Measurements from ENCODE around the gene MPV17L.
"Not testable (repeated sequence)": the region's sequence is repeated elsewhere in the genome, so short reads cannot be mapped to it uniquely, and the experiment has no call there.

The MPV17L gene

DNA sequence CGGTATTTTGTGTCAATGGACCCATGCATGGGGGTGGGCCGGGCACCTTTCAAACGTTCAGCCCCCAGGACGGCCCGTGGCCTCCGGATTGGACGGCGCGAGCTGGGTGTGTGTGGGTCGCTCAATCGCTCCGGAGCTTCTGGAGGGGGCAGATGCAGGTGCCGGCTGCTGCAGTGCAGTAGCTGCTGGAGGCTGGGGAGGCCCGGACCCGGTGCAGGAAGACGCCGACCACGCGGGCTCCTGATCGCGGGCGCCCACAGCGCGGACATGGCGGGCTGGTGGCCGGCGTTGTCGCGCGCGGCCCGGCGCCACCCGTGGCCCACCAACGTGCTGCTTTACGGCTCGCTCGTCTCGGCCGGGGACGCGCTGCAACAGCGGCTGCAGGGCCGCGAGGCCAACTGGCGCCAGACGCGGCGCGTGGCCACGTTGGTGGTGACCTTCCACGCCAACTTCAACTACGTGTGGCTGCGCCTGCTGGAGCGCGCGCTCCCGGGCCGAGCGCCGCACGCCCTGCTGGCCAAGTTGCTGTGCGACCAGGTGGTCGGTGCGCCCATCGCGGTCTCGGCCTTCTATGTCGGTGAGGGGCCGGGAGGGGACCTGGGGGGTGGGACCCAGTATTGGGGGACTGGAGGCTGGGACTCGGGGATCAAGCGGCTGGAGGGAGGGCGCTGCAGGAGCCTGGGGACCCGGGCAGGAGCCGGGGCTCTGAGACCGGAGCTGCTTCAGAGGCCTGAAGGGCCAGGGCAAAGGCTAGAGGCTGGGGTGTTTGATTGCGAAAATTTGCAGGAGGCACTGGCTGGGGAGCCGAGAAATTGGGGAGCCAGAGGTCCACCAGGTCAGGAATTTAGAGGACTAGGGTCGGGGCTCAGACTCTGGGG, at the start of gene MPV17L:
Gene MPV17L (plus strand): TSS at position 124 of the 878 bp plus-strand sequence. CDS start 144 bp downstream, at position 268.
- DNase-seq, result peak; percentile 13 to 63

DNA sequence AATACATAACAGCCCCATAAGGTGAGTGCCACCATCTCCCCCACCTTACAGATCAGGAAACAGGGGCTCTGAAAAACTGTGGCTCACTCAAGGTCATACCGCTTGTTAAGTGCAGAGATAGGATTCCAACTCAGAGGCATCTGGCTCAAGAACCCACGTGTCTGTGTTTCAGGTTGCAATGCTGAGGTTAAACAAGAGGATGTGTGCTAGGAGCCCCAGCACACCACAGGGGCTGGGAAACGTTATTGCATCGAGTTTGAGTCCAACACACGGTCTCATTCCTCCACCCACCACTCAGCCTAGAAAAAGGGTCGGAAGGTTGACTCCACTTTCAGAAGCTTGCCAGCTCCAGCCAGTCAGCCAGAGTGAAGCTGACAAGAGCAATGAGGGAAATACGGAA, 46.8 kb upstream of the MPV17L start:
- not testable (repeated sequence) for DNase-seq

DNA sequence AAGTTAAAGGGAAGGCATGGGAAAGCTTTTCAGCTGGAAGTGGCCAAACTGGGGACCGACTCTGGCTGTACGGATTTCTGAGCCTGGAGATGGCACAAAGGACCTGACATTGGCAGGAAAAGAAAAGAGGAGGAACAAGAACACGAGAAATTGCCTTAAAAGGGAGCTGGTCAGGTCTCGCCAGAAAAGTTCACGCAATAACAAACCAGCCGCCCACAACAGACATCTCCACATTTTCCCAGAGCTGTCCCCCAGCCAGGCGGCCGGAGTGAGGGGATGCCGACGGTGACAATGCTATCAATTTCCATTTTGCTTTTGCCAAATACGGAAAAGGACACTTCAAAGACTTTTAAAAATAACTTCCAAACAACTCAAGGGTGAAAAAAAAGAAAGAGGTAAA, 44.3 kb upstream of the MPV17L start:
- not testable (repeated sequence) for DNase-seq

DNA sequence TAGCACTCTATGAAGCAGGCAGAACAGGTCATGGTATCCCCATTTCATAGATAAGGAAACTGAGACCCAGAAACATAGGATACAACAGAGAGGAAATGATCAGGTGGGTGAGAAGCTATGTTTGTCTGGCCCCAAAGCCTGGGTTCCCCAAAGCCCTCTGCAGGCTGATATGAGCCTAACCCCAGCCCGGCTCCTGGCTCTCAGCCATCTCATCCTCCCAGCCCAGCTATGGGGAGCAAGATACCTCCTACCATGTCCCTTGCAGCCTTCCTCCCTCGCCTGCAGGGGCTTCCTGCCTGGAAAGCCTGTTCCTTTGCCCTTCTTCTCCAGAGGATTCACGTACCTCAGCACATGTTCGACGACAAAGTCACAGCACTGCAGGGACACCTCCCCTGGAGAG, 43.8 kb upstream of the MPV17L start:
- not testable (repeated sequence) for DNase-seq

DNA sequence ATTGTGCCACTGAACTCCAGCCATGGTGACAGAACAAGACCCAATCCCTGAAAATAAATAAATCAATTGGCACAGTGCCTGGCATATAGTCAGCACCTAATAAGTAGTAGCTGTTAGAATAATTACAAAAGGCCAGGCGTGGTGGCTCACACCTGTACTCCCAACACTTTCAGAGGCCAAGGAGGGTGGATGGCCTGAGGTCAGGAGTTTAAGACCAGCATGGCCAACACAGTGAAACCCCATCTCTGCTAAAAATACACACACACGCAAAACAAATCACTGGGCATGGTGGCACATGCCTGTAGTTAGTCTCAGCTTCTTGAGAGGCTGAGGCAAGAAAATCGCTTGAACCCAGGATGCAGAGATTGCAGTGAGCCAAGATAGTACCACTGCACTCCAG, 42.7 kb upstream of the MPV17L start:
- DNase-seq, result not testable (repeated sequence)

DNA sequence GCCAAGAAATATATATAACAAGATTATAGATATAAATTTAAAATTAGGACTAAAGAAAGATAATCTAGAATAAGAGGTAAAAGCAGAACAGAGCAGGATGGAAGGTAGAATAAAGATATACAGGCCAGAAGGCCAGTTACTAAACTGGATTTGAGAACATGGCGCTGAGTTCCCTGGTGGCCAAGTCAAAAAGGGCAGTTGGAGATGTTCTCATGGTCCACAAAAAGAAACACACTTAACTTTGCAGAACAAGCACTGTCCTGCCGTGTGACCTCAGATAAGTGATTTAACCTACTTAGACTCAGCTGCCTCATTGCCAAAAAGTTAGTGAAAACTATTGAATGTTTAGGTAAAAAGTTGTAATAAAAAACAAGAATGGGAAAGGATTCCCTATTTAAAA, 40.7 kb upstream of the MPV17L start:
- not testable (repeated sequence) for DNase-seq

DNA sequence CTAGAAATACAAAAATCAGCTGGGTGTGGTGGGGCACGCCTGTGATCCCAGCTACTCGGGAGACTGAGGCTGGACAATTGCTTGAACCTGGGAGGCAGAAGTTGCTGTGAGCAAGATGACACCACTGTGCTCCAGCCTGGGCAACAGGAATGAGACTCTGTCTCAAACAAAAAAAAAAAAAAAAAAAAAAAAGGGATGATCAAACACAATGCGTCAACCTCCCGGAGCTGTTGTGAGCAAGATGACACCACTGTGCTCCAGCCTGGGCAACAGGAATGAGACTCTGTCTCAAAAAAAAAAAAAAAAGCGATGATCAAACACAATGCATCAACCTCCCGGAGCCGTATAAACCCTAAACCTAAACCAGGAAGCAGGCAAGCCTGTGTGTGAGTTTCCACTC, 38.1 kb upstream of the MPV17L start:
- not testable (repeated sequence) for DNase-seq

DNA sequence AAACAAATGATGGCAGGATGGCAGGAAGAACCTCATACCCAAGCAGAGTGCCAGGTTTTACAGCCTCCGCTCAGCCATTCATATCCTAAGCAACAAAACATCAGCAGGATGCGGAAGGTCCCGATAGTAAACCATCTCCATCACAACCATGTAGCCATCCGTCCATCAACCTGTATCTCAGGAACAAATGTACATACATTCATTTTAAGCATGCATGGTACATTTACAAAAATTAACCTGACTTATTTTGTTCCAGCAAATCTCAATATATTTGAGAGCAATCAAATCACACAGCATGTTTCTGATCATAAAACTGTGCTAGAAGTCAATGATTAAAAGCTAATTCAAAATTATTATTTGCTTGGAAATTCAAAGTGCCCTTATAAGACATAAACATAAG, 17.4 kb upstream of the MPV17L start, which contains the start of gene NPIPA5:
Gene NPIPA5 (minus strand): TSS at position 101 of the 400 bp plus-strand sequence. CDS start 0 bp downstream, at position 101.
- DNase-seq, result not testable (repeated sequence)

DNA sequence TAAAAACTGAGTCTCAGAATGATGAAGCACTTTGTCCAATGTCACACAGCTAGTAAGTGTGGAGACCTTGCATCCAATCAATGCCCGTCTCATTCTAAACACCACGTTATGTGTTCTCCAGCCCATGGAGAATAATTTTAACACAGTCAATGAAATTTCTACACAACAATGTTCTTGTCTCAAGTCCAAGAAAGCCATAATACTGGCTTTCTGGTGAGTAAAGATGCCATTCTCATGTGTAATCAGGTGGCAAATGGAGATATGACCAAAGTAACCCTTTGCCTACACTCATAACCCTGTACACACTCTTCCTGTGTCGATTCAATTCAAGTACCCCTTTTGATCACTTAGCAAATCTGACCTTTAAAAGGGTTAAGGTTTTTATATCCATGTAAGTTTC, 12.7 kb upstream of the MPV17L start:
- DNase-seq, result not testable (repeated sequence)

DNA sequence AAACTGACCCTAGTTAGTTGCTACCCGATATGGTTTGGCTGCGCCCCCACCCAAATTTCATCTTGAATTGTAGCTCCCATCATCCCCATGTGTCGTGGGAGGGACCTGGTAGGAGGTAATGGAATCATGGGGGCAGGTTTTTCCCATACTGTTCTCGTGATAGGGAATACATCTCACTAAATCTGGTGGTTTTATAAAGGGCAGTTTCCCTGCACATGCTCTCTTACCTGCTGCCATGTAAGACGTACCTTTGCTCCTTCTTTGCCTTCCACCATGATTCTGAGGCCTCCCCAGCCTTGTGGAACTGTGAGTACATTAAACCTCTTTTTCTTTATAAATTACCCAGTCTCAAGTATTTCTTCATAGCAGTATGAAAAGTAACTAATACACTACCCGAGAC, 7.5 kb upstream of the MPV17L start:
- DNase-seq, result not testable (repeated sequence)

DNA sequence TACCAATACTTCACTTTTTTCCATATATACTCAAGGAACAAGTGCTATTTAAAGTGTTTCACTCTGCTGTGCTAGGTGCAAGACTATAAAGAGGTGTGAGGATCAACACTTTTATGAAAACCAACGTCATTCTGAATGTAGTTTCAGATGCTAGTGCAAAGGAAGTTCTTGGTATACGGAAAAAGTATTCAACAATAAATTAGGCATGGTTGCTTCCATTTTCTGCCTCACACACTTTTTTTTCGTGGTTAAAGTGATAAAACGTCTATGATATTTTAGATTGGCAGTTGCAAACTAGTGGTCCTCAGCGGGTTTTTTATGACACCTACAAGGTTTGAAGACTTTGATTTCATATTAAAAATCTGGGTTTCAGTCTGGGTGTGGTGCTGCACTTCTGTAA, 5.6 kb upstream of the MPV17L start:
- not testable (repeated sequence) for DNase-seq

DNA sequence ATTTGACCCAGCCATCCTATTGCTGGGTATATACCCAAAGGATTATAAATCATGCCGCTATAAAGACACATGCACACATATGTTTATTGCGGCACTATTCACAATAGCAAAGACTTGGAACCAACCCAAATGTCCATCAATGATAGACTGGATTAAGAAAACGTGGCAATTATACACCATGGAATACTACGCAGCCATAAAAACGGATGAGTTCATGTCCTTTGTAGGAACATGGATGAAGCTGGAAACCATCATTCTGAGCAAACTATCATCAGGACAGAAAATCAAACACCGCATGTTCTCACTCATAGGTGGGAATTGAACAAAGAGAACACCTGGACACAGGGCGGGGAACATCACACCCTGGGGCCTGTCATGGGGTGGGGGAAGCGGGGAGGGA, 2.5 kb upstream of the MPV17L start:
- DNase-seq, result not testable (repeated sequence)

DNA sequence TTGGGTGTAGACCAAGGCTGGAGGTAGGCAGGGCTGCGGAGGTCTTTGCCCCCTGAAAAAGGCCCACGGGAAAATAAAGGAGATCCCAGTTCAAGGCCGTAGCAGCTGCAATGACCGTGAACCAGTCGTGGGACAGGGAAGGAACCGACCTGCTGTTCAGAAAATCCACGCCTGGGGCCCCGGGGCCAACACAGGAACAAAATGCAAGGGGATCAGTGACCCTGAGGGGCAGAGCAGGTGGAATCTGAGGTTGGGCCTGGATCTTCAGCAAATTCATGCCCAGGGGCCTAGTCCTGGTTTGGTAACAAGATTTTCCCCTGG, 915 bp downstream of the MPV17L start:
- DNase-seq, result not testable (repeated sequence)

DNA sequence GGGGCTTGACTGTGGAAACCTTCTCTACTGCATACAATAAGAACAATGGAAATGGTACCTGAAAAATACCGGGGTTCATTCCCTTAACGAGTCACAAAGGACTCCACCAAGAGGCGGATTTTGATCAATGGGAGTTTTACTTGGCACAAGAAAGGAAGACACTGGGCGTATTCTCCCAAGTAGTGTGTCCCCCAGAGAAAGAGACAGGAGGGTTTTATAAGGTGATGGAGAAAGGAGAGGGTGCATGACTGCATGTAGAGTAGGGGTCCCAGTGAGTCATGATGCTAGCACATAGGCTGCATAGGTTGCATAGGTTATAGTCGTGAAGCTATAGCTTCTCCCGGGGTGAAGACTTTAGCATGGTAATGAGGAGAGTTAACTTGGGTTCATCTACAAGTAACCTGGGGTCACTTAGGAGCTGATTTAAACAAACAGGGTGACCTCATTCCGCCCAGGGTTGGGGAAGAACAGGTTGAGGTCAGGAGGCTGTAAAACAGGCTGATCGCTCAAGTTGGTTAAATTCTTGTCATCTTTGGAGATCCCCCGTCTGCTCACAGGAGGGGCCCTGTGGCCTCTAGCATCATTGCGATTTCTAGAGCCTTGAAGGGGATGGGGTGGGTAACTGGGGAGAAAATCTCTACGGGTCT, 1.5 kb downstream of the MPV17L start:
- no peak for DNase-seq

DNA sequence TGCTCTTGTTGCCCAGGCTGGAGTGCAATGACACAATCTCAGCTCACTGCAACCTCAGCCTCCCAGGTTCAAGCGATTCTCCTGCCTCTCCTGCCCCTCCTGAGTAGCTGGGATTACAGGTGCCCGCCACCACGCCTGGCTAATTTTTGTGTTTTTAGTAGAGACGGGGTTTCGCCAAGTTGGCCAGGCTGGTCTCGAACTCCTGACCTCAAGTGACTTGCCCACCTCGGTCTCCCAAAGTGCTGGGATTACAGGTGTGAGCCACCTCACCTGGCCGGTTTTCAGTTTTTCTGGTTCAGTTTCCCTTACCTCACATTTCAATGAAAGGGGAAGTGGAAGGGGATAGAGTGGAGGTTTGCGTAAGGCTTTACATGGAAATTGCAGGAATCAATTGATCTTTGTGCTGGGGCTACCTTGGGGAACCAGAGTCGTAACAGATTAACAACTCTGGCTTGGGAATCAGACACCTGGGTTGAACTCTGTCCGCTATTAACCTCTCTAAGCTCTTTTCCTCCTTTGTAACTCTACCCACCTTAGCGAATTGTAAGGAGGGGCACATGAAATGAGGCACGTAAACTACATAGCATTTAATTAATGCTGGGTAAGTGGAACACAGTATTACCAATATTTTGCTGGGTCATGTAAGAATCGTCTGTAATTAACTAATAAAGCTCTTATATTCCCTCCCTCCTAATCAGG, 3.2 kb downstream of the MPV17L start:
- no peak for DNase-seq

DNA sequence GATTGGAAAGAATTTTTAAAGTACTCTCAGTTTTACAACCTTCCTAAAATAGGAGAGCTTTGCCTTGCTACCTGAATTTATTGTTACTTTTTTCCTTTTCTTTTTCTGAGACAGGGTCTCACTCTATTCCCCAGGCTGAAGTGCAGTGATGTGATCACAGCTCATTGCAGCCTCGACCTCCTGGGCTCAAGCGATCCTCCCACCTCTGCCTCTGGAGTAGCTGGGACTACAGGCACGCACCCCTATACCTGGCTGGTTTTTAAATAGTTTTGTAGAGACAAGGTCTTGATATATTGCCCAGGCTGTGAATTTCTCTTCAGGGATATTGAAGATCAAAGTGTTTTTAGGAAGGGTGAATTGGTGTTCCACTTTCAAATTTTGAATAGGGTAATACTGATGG, 3.8 kb downstream of the MPV17L start:
- no peak for DNase-seq

DNA sequence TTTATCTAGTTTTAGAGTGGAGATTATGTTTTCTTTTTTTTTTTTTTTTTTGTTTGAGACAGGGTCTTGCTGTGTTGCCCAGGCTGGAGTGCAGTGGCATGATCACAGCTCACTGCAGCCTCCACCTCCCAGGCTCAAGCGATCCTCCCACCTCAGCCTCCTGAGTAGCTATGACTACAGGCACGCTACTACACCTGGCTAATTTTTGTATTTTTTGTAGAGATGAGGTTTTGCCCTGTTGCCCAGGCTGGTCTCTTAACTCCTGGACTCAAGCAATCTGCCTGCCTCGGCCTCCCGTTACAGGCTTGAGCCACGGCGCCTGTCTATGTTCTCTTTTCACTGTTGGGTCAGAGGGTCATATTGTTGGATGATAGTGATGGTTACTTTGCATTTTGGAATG, 4.8 kb downstream of the MPV17L start:
- not testable (repeated sequence) for DNase-seq

DNA sequence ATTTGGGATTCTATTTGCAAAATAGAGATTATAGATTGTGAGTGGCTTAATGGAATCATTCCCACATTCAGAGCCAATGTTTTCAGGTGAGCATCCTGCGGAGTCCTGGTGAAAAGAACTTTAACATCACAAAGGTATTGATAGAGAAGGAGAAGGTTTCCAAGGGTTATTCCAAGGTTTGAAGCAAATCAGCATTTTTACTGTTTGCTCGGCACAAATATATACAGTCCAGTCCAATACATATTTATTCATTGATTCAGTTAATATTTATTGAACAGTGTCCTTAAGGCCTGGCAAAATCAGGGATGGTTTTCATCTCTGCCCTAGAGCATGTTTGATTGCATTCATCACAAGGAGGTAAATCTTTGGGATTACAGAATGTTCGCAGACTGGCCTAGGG, 6.4 kb downstream of the MPV17L start:
- DNase-seq, result no peak

DNA sequence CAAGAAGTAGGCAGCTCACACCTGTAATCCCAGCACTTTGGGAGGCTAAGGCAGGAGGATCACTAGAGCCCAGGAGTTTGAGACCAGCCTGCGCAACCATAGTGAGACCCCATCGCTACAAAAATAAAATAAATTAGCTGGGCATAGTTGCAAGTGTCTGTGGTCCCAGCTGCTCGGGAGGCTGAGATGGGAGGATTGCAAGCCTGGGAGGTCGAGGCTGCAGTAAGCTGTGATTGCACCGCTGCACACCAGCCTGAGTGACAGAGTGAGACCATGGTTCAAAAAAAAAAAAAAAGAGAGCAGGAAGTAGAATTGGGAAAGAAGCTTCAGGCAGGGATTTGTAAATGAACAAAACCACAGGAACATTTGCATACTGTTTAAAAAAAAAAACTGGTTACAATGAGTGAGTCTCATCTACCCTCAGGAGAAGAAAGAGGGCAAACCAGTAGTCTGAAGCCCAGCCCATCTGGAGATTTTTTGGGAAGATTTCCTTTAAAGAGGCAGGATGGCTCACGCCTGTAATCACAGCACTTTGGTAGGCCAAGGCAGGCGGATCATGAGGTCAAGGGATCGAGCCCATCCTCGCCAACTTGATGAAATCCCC, 7.9 kb downstream of the MPV17L start:
- no peak for DNase-seq

DNA sequence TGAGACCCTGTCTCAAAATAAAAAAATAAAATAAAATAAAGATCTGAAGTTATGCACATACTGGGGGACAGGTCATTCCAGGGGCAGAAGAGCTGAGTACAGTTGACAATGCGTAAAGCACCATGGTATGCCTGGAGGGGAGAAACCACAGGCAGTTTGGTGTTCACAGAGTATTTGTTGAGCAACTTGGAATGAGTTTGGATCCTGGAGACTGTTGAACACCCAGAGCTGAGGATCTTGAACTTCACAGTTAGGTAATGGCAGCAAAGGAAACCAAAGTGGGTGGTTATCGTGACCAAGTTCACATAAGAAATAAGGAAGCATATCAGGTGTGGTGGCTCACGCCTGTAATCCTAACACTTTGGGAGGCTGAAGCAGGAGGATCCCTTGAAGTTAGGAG, 8.5 kb downstream of the MPV17L start:
- not testable (repeated sequence) for DNase-seq

DNA sequence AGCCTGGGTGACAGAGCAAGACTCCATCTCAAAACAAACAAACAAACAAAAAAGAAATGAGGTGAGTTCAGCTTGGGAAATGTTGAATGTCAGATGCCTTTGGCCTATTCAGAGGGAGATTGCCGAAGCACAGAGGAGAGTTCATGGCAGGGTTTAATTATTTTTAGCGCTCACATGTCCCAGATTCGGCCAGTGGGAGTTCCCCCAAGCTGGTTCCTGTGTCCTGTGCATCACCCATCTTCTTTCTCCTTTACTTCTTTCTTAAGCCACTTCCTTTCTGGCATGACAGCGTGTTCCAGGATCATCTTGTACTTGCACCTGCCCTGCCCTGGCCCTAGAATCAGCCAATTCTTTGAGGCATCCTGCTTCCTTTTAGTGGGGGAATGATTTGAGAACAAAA, 9.2 kb downstream of the MPV17L start:
- no peak for DNase-seq

DNA sequence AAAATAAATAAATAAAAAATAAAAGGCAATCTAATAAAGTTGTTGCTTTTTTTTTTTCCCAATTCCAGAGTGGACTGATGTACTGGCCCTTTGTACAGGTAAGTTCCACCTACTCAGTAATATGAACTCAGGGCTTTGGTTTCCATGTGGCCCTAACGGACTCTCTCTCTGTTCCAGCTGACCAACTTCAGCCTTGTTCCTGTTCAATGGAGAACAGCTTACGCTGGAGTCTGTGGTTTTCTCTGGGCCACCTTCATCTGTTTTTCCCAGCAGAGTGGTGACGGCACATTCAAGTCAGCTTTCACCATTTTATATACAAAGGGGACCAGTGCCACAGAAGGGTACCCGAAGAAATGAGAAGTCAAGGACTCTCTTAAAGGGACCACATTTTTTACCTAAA, 12.2 kb downstream of the MPV17L start:
- DNase-seq, result not testable (repeated sequence)

DNA sequence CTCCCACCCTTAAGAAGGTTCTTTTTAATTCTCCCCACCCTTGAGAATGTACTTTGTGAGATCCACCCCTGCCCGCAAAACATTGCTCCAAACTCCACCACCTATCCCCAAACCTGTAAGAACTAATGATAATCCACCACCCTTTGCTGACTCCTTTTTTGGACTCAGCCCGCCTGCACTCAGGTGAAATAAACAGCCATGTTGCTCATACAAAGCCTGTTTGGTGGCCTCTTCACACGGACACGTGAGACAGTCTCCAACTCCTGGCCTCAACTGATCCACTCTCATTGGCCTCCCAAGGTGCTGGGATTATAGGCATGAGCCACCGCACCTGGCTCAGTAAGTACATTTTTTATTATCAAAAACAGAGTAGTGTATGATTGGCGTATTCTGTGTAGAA, 13.9 kb downstream of the MPV17L start:
- DNase-seq, result not testable (repeated sequence)

Measured in NCI-H2081 (cell line).